22Rv1 (cell line): ENCODE measurements around the gene LRRC36.

Source experiments
- CTCF ChIP-seq: fragments of 450-650 bp; IDR thresholded peaks from 2 replicates; pipeline ENCODE4 v1.5.1; 2017; ENCODE audit warnings: mild to moderate bottlenecking
- ZFX ChIP-seq: fragments of 450-650 bp; IDR thresholded peaks from 2 replicates; pipeline ENCODE4 v1.6.1; 2017; ENCODE audit warnings: antibody characterized with exemption, borderline replicate concordance

- TF ChIP-seq CTCF (no peak), ZFX (no peak)
Observed at GRCh38 chr16:67327743-67328142, 1.1 kb downstream of the LRRC36 start.
